ENCODE results near the gene VPS33A. TPM values are rescaled to one million over a fixed set of nuclear protein-coding genes. Genes with fewer than 3 reads are reported as not detected.

The VPS33A gene
- total and polyA plus RNA-seq, 2 experiments from 2014 or later = 18.6 to 37.4 TPM

DNA sequence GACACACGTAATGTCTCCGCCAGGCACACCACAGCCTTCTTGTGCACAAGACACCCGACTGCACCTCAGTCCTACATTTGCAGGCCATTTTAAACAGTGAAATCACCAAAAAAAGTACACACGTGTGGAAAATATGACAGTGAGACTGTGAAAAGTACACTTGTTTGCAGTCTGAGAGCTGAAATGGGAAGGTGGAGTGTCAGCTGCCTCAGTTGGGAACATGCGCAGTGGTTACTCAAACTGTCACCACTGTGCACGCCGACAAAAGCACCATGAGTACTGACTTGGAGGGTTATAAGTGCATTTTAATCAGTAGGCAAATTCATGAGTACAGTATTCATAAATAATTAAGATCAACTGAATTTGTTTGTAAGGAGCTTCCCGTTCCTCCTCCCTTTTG is 15.8 kb downstream of the VPS33A start:
- no peaks in the 10 kb centered on the region for H3K27me3 ChIP-seq
- H3K36me3 ChIP-seq = peaks cover 7% of the 10 kb centered on the region
- DNase-seq (ENCODE audit: low read depth in 1 of 2, low spot score in 1 of 2) = no peak
- no peaks in the 10 kb centered on the region for H3K9me3 ChIP-seq (ENCODE audit: low read depth)
- no peak overlapping the region for H3K27ac ChIP-seq
- no peak overlapping the region for H3K4me3 ChIP-seq
- TF ChIP-seq, protein P1, sequence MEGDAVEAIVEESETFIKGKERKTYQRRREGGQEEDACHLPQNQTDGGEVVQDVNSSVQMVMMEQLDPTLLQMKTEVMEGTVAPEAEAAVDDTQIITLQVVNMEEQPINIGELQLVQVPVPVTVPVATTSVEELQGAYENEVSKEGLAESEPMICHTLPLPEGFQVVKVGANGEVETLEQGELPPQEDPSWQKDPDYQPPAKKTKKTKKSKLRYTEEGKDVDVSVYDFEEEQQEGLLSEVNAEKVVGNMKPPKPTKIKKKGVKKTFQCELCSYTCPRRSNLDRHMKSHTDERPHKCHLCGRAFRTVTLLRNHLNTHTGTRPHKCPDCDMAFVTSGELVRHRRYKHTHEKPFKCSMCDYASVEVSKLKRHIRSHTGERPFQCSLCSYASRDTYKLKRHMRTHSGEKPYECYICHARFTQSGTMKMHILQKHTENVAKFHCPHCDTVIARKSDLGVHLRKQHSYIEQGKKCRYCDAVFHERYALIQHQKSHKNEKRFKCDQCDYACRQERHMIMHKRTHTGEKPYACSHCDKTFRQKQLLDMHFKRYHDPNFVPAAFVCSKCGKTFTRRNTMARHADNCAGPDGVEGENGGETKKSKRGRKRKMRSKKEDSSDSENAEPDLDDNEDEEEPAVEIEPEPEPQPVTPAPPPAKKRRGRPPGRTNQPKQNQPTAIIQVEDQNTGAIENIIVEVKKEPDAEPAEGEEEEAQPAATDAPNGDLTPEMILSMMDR (IDR thresholded peaks at IDR 0.05; ENCODE audit: low read depth, low read length) = no peak
- no peaks in the 10 kb centered on the region for H3K4me1 ChIP-seq (ENCODE audit: low read depth)

GRCh38 chr12:122250047-122250446 is 16.2 kb downstream of the VPS33A start:
- Histone ChIP-seq H3K4me1 (ENCODE audit: low read depth) (no peaks in the 10 kb centered on the region), H3K9me3 (ENCODE audit: low read depth) (no peaks in the 10 kb centered on the region)

GRCh38 chr12:122245553-122245952 is 20.7 kb downstream of the VPS33A start:
- no peak for DNase-seq (ENCODE audit: low read depth in 1 of 2, low spot score in 1 of 2)
- Histone ChIP-seq H3K27ac (no peak overlapping the region), H3K9me3 (ENCODE audit: low read depth) (no peaks in the 10 kb centered on the region), H3K27me3 (no peaks in the 10 kb centered on the region), H3K36me3 (peaks cover 15% of the 10 kb centered on the region), H3K4me1 (ENCODE audit: low read depth) (no peaks in the 10 kb centered on the region), H3K4me3 (no peak overlapping the region)
- TF ChIP-seq, protein P1 (IDR thresholded peaks at IDR 0.05; ENCODE audit: low read depth, low read length) = no peak

More at GRCh38 chr12:122250047-122250446, 16.2 kb downstream of the VPS33A start:
- Histone ChIP-seq H3K4me3 (no peak overlapping the region), H3K27ac (no peak overlapping the region), H3K27me3 (no peaks in the 10 kb centered on the region), H3K36me3 (peaks cover 7% of the 10 kb centered on the region)
- no peak for DNase-seq (ENCODE audit: low read depth in 1 of 2, low spot score in 1 of 2)
- TF ChIP-seq, protein P1 (IDR thresholded peaks at IDR 0.05; ENCODE audit: low read depth, low read length) = no peak

DNA sequence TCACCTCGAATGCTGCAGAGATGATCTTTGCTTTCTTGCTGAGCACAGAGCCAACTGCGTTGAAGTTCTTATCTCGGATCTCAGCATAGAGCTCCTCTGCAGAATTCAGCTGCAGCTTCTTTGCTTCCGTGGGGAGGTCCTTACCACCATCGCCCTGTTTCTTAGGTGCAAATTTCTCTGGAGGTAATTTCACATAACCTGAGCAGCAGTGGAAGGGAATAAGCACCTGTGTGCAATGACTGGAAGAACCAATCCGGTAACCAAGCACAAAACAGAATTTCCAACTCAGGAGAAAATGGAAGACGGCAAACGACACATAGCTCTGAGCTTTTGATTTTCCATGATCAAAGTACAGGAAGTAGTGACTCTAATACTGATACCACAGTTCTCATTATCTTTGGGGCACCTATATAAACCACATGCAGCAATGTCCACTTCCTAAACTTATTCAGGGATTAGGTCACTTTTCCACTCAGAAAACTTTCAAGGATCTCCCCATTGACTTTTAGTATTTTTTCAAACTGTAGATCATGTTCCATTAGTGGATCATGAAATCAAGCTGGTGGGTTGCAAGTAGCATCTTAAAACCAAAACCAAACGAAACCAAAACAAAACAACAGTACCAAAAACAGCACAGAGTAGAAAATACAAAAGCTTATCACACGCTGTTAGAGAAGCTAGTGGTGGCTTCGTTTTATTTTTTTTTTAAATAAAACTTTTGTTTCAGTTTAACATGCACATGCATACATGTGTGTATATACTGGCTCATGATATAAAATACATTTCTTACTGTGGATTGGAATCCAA is 21.5 kb downstream of the VPS33A start:
- H3K27ac ChIP-seq = no peak overlapping the region
- no peaks in the 10 kb centered on the region for H3K9me3 ChIP-seq (ENCODE audit: low read depth)
- H3K27me3 ChIP-seq = no peaks in the 10 kb centered on the region
- TF ChIP-seq, protein P1 (IDR thresholded peaks at IDR 0.05; ENCODE audit: low read depth, low read length) = no peak
- H3K36me3 ChIP-seq = peaks cover 14% of the 10 kb centered on the region
- DNase-seq (ENCODE audit: low read depth in 1 of 2, low spot score in 1 of 2) = no peak
- no peak overlapping the region for H3K4me3 ChIP-seq
- H3K4me1 ChIP-seq (ENCODE audit: low read depth) = no peaks in the 10 kb centered on the region

- H3K4me1 ChIP-seq (ENCODE audit: low read depth) = no peaks in the 10 kb centered on the region
- H3K27ac ChIP-seq = no peak overlapping the region
- peaks cover 9% of the 10 kb centered on the region for H3K36me3 ChIP-seq
- TF ChIP-seq, protein P1 (IDR thresholded peaks at IDR 0.05; ENCODE audit: low read depth, low read length) = no peak
- no peaks in the 10 kb centered on the region for H3K27me3 ChIP-seq
- no peak overlapping the region for H3K4me3 ChIP-seq
- no peak for DNase-seq (ENCODE audit: low read depth in 1 of 2, low spot score in 1 of 2)
- no peaks in the 10 kb centered on the region for H3K9me3 ChIP-seq (ENCODE audit: low read depth)
Observed at GRCh38 chr12:122243965-122244364, 22.3 kb downstream of the VPS33A start.
